Measurements from ENCODE around the gene CRKL. TPM values are rescaled to one million over a fixed set of nuclear protein-coding genes. Genes with fewer than 3 reads are reported as not detected.
"Not testable (repeated sequence)": the region's sequence is repeated elsewhere in the genome, so short reads cannot be mapped to it uniquely, and the experiment has no call there.

The CRKL gene
- total and polyA plus RNA-seq, 2 of the 4 experiments (the other 2 are of a cell fraction): 20.6 to 35.5 TPM

DNA sequence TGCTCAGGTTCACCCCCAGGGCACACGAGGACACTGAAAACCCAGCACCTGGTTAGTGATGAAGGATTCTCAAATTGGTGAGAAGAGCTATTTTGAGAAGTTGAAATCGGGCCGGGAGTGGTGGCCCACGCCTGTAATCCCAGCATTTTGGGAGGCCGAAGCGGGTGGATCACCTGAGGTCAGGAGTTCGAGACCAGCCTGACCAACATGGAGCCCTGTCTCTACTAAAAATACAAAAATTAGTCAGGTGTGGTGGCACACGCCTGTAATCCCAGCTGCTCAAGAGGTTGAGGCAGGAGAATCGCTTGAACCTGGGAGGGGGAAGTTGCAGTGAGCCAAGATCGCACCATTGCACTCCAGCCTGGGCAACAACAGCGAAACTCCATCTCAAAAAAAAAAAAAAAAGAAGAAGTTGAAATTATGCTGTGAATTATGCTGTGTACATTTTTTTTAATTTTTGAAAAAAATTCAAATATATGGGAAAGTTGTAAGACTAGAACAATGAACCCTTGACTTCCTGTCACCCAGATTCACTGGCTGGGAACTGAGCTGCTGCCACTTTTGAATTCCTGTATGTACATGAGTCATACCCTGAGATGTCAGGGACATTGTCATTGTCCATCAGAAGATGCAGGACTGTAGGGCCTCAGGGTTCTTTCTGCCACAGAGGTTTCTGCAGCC lies 54.9 kb downstream of the CRKL start:
- H2AK9ac ChIP-seq (replicated peaks; ENCODE audit: low read depth, low read length, poor library complexity); H3K14ac ChIP-seq (replicated peaks; ENCODE audit: low read depth, low read length); H3K27ac ChIP-seq (ENCODE audit: insufficient read depth, low read length); H3K36me3 ChIP-seq (ENCODE audit: control insufficient read depth, insufficient read depth, low read length); H3K23ac ChIP-seq (ENCODE audit: low read depth, low read length); ATAC-seq (ENCODE audit: low read depth); H3K4me2 ChIP-seq (ENCODE audit: low read depth, low read length); H3K9me3 ChIP-seq (ENCODE audit: control insufficient read depth, insufficient read depth, low read length); H2BK15ac ChIP-seq (ENCODE audit: low read depth, low read length); H3K9ac ChIP-seq (ENCODE audit: low read depth, low read length); intact Hi-C loops (cut with micrococcal nuclease); DNase-seq; H3K4ac ChIP-seq (ENCODE audit: low read depth, low read length); H4K91ac ChIP-seq (ENCODE audit: insufficient read depth, low read depth, low read length); H3K18ac ChIP-seq (ENCODE audit: low read depth, low read length); CTCF ChIA-PET; dilution Hi-C loops (cut with HindIII; ENCODE audit: low sequenced_read_pairs, unreplicated experiment); H3K27me3 ChIP-seq (ENCODE audit: control insufficient read depth, insufficient read depth, low read length); H2AK5ac ChIP-seq (ENCODE audit: low read depth, low read length); H3K79me1 ChIP-seq (ENCODE audit: low read depth in 1 of 2, low read length in 2 of 2); H2BK120ac ChIP-seq (ENCODE audit: low read depth, low read length); BruUV-seq (replicated peaks); H2BK20ac ChIP-seq (ENCODE audit: low read depth, low read length); H4K8ac ChIP-seq (ENCODE audit: low read depth in 2 of 2, low read length in 2 of 2); H3K4me1 ChIP-seq (ENCODE audit: control insufficient read depth, insufficient read depth, low read length); H3K4me3 ChIP-seq (ENCODE audit: insufficient read depth, low read depth, low read length); H3K9me1 ChIP-seq (ENCODE audit: insufficient read depth, low read length); H4K5ac ChIP-seq (ENCODE audit: low read depth, low read length); H4K20me1 ChIP-seq (ENCODE audit: insufficient read depth, low read length); H3K56ac ChIP-seq (ENCODE audit: extremely low read depth, insufficient read depth, low read length); H2BK5ac ChIP-seq (ENCODE audit: low read depth, low read length, poor library complexity, severe bottlenecking); in situ Hi-C loops (cut with MboI; ENCODE audit: low sequenced_read_pairs); H2AFZ ChIP-seq (replicated peaks; ENCODE audit: low read length, poor library complexity): not testable (repeated sequence)
- WGBS, 2 experiments (ENCODE audit: extremely low coverage in 2 of 2, insufficient read length in 1 of 2): no CpG with 5 or more reads among the region's 11 CpGs
- POLR2A ChIA-PET (ENCODE audit: unreplicated experiment): interaction anchor here (1.0 kb wide), 1 partner anchor 10 kb away, joined by 6 read pairs; the partner anchor contains the start of gene LZTR1

Measured in IMR-90 (cell line).